GM12873 (cell line): ENCODE data around the gene IPPK.

Source experiments
- TF ChIP-seq, protein P1 (sequence below): IDR thresholded peaks from 2 replicates; pipeline ENCODE4 v1.5.1; 2012; ENCODE audit warnings: low read depth, mild to moderate bottlenecking, moderate library complexity, low read length, control low read depth; ENCODE audit not compliant: insufficient read depth; ENCODE audit errors: missing control alignments

The IPPK gene

DNA sequence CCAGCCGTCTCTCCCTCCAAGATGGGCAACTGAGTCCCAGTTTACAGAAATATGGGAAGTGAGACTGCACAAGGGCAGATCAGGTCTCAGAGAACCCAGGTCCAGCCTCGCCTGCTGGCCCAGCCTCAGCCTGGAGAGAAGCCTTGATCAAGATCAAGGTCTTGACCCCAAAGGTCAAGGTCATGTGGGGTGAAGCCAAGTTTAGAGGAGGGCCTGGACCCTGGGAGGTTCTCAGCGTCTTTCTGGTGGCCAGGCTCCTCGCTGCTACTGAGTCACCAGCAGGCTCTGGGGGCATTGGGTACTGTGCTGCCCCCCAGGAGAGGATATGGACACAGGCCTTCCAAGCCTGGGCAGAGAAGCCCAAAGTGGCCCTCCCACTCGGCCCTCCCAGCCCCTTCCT lies 8.8 kb downstream of the IPPK start:
- TF ChIP-seq, protein P1, sequence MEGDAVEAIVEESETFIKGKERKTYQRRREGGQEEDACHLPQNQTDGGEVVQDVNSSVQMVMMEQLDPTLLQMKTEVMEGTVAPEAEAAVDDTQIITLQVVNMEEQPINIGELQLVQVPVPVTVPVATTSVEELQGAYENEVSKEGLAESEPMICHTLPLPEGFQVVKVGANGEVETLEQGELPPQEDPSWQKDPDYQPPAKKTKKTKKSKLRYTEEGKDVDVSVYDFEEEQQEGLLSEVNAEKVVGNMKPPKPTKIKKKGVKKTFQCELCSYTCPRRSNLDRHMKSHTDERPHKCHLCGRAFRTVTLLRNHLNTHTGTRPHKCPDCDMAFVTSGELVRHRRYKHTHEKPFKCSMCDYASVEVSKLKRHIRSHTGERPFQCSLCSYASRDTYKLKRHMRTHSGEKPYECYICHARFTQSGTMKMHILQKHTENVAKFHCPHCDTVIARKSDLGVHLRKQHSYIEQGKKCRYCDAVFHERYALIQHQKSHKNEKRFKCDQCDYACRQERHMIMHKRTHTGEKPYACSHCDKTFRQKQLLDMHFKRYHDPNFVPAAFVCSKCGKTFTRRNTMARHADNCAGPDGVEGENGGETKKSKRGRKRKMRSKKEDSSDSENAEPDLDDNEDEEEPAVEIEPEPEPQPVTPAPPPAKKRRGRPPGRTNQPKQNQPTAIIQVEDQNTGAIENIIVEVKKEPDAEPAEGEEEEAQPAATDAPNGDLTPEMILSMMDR = no peak

GRCh38 chr9:92660266-92660665 lies 9.7 kb downstream of the IPPK start:
- TF ChIP-seq, protein P1 = no peak

- TF ChIP-seq, protein P1 = no peak
These were observed 10.3 kb downstream of the IPPK start for GRCh38 chr9:92659601-92660000.

GRCh38 chr9:92658611-92659010 lies 11.3 kb downstream of the IPPK start:
- TF ChIP-seq, protein P1 = no peak

DNA sequence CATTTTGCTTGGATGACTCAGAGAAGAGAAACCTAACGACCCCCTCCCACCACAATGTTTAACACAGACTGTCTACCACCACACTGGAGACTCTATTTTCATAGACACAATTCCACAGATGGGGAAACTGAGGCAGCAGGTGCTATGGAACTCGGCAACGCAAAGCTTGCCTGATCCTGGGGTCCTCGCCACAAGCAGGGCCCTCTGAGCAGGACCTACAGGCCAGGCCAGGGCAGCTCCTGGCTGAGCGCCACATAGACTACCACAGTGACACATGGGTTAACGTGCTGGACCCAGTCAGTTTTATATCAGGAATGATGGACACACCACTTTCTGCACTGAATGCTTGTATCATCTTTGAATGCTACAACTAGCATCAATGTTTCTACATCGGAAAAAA lies 11.8 kb downstream of the IPPK start:
- TF ChIP-seq, protein P1 = no peak

DNA sequence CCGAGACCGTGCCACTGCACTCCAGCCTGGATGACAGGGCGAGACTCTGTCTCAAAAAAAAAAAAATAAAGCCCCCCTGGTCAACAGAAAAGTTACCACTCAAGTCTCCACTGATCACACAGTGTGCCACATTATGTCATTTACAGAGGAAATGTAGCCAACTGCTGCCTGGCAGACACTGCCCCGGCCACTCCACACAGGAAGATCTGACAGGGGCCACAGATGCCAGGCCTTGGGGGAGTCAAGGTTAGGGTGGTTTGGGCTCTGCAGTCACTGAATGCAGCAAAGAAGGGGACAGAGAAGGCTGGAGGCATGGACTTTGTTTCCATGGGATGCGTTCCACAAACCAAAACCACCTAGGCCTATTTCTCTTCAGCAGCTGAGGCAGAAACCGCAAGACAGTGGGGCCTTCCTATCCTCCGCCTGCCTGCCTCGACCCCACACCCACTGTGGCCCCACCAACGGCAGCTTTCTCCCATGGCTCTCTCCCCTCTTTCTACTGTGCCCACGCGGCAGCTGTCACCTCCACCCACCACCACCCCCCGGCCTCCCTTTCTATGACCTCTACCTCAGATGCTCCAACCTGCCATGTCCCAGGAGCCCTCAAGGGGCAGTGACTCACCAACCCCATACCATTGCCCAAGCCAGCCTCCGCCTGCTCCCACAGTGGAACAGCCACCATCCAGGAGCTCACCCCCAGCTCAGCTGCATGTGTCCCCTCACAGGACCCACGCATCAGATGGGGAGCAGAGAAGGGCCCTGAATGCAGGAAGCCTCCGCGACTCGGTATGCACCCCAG lies 12.4 kb downstream of the IPPK start:
- TF ChIP-seq, protein P1 = no peak

DNA sequence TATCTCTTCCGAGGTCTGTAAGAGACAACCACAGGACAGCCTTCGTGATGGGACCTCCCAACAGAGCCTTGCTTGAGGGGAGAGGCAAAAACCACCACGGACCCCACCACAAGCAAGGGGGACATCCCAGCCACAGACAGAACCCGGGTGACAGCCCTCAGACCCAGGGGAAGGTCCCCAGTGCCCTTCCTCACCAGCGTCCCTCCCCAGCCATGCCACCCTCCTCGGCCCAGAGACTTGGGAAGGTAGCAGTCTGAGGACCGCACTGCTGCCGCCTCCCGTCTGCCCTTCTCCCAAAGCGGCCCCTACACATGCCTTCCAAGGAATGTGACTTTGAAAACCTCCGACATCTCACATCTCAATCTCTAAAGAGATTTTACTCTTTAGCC lies 13.4 kb downstream of the IPPK start:
- TF ChIP-seq, protein P1 = no peak
